Measurements from ENCODE around the gene MFSD6L.

GRCh38 chr17:8837563-8838075 lies 38.5 kb upstream of the MFSD6L start:
- TF ChIP-seq CTCF (conservative IDR thresholded peaks at IDR 0.05 in 1 of 2, IDR thresholded peaks at IDR 0.05 in 1 of 2; ENCODE audit: extremely low read depth in 1 of 2, insufficient read depth in 1 of 2, low read depth in 1 of 2, low read length in 2 of 2) (no peak), EZH2 (IDR thresholded peaks at IDR 0.05; ENCODE audit: borderline replicate concordance, low read length) (no peak)
